ENCODE measurements around the gene PPID.
"Not testable (repeated sequence)": the region's sequence is repeated elsewhere in the genome, so short reads cannot be mapped to it uniquely, and the experiment has no call there.

Gene PPID

GRCh38 chr4:158663707-158664625, 59.2 kb downstream of the PPID start:
- H3K4me1 Mint-ChIP-seq; H3K27ac Mint-ChIP-seq; DNase-seq (ENCODE audit: low spot score in 2 of 2); ATAC-seq; H3K4me3 Mint-ChIP-seq; H3K9me3 Mint-ChIP-seq: not testable (repeated sequence)
- peaks cover 24% of the 10 kb centered on the region for H3K36me3 Mint-ChIP-seq

GRCh38 chr4:158663255-158663654, 59.9 kb downstream of the PPID start:
- H3K36me3 Mint-ChIP-seq: peaks cover 19% of the 10 kb centered on the region
- H3K9me3 Mint-ChIP-seq; DNase-seq (ENCODE audit: low spot score in 2 of 2); H3K4me1 Mint-ChIP-seq; ATAC-seq; H3K4me3 Mint-ChIP-seq; H3K27ac Mint-ChIP-seq: not testable (repeated sequence)

Measured in stimulated activated effector memory CD8-positive, alpha-beta T cell treated with anti-CD3 and anti-CD28 coated beads, Interleukin-12 subunit alpha, Interleukin-12 subunit beta, amount 100 ng/mL, for 72 hours (primary cell).